MG63 (cell line): Measurements from ENCODE around the gene MAPK7. TPM values are rescaled to one million over a fixed set of nuclear protein-coding genes. Genes with fewer than 3 reads are reported as not detected.
A peak's percentile ranks its signal among the peaks of the same experiment; 100 is the strongest.

ENCODE experiments used
- DNase-seq: peaks from one replicate; pipeline ENCODE4 v3.0.0-alpha.2; 2020
- H3K27me3 ChIP-seq: fragments of 250-450 bp; sonication (Bioruptor Pico); 2 replicates; pipeline ENCODE4 v1.5.1; 2020; ENCODE audit warnings: mild to moderate bottlenecking, moderate library complexity
- H3K36me3 ChIP-seq: fragments of 250-450 bp; sonication (Bioruptor Pico); 2 replicates; pipeline ENCODE4 v1.5.1; 2020; ENCODE audit warnings: mild to moderate bottlenecking, moderate library complexity
- H3K4me3 ChIP-seq: fragments of 250-450 bp; sonication (Bioruptor Pico); 2 replicates; pipeline ENCODE4 v1.5.1; 2020; ENCODE audit warnings: mild to moderate bottlenecking, moderate library complexity
- H3K9me3 ChIP-seq: fragments of 250-450 bp; sonication (Bioruptor Pico); 2 replicates; pipeline ENCODE4 v1.5.1; 2020; ENCODE audit warnings: mild to moderate bottlenecking, moderate library complexity
- total RNA-seq: library from RNA; depleted of rRNA; stranded (reverse); fragments of >200 nt; shearing (Covaris generic); gene quantifications from 2 replicates; pipeline ENCODE4 v1.2.3, GENCODE V29; 2014; ENCODE audit warnings: low replicate concordance; rRNA removed

The MAPK7 gene
- 2.8 and 10.1 TPM in 2 replicates for total RNA-seq

DNA sequence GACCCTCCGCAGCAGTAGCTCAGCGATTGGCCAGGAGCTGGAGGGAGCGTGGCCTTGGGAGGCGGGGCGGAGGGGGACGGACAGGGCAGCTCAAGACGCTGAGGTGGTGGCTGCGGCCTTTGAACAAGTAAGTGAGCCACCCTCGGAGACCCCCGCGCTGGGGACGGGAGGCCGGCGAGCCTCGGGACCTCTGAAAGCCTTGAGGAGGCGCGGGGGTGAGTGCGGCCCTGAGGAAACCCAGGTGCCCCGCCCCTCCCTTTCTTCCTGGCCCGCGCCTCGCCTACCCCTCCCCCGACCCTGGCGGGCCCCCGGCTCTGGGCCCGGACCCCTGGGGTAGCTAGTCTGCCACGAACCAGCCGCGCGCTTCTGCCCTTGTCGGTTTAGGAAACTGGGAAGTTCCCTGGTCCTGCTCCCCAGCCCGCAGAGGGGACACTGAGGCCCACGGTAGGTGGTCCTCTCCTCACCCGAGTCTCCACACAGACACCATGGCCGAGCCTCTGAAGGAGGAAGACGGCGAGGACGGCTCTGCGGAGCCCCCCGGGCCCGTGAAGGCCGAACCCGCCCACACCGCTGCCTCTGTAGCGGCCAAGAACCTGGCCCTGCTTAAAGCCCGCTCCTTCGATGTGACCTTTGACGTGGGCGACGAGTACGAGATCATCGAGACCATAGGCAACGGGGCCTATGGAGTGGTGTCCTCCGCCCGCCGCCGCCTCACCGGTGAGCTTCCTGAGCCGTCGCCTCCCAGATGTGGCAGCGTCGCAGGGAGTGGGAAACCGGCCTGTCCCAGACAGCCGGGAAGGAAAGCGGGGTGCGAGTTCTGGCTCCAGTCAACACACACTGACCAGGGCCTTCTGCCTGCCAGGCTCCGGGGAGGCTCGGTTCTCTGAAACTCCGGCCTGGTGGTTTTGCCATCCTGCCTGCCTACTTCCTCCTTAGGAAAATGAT is at the start of gene MAPK7:
Gene MAPK7 (plus strand): TSS at position 83 of the 945 bp plus-strand sequence. CDS start 403 bp downstream, at position 486.
- H3K9me3 ChIP-seq = no peaks in the 10 kb centered on the region
- H3K36me3 ChIP-seq = peaks cover 20% of the 10 kb centered on the region
- no peak for DNase-seq
- H3K27me3 ChIP-seq = no peaks in the 10 kb centered on the region
- peak within 1 kb of the TSS; percentile 64 for H3K4me3 ChIP-seq

GRCh38 chr17:19329136-19329535 is 49.2 kb upstream of the MAPK7 start:
- no peak overlapping the region for H3K4me3 ChIP-seq
- DNase-seq = no peak

DNA sequence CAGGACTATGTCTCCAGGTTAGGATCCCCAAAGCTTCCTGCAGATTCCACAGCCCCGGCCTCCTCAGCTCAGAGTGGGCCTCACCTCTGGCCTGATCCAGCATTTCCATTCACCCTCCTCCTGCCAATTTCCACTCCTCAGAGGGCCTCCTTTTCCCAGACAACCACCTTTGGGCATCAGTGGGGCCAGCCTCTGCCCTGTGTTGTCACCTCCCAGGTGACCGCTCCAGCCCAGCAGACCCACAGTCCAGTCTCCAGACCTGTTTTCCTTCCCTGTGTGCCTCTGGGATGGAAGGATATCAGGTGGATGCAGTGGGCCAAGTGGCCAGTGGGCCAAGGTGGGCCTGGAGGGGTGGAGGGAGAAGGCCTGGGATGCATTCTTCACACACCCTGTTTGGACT is 48.5 kb upstream of the MAPK7 start:
- no peaks in the 10 kb centered on the region; the same call in 1 of the 2 replicates for H3K9me3 ChIP-seq
- H3K4me3 ChIP-seq = no peak overlapping the region
- DNase-seq = no peak
- H3K36me3 ChIP-seq = peaks cover 7% of the 10 kb centered on the region; the same call in 1 of the 2 replicates
- no peaks in the 10 kb centered on the region for H3K27me3 ChIP-seq

More at GRCh38 chr17:19329136-19329535, 49.2 kb upstream of the MAPK7 start:
- Histone ChIP-seq H3K27me3 (no peaks in the 10 kb centered on the region), H3K9me3 (no peaks in the 10 kb centered on the region; the same call in 1 of the 2 replicates), H3K36me3 (peaks cover 11% of the 10 kb centered on the region)

DNA sequence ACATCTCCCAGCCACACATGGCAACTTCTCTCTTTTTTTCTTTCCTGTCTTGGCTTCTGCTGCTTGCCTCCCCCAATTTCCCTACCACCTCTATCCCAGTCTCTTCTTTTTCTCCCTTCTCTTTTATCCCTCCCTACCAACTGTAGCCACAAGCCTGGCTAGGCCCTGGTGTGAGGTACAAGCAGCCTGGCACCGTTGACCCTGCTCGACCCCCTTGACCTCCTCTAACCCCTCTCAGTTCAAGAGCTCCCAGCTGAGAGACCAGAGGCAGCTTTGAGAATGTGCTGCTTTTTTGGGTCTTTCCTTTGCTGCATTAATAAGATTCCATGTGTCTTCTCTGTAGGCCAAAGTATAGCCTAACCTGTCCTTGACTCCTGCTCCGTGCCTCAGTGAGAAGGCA is 48.0 kb upstream of the MAPK7 start:
- DNase-seq = no peak
- H3K4me3 ChIP-seq = no peak overlapping the region
- peaks cover 2% of the 10 kb centered on the region; the same call in 1 of the 2 replicates for H3K36me3 ChIP-seq
- no peaks in the 10 kb centered on the region for H3K27me3 ChIP-seq
- no peaks in the 10 kb centered on the region; the same call in 1 of the 2 replicates for H3K9me3 ChIP-seq

- Histone ChIP-seq H3K36me3 (no peaks in the 10 kb centered on the region; the same call in 1 of the 2 replicates), H3K27me3 (no peaks in the 10 kb centered on the region), H3K4me3 (no peak overlapping the region), H3K9me3 (no peaks in the 10 kb centered on the region)
- DNase-seq = no peak
Measured at GRCh38 chr17:19331134-19331533, 47.2 kb upstream of the MAPK7 start.

GRCh38 chr17:19331543-19332245 is 46.6 kb upstream of the MAPK7 start:
- Histone ChIP-seq H3K27me3 (no peaks in the 10 kb centered on the region), H3K9me3 (no peaks in the 10 kb centered on the region), H3K4me3 (no peak overlapping the region), H3K36me3 (no peaks in the 10 kb centered on the region; the same call in 1 of the 2 replicates)
- DNase-seq = no peak

DNA sequence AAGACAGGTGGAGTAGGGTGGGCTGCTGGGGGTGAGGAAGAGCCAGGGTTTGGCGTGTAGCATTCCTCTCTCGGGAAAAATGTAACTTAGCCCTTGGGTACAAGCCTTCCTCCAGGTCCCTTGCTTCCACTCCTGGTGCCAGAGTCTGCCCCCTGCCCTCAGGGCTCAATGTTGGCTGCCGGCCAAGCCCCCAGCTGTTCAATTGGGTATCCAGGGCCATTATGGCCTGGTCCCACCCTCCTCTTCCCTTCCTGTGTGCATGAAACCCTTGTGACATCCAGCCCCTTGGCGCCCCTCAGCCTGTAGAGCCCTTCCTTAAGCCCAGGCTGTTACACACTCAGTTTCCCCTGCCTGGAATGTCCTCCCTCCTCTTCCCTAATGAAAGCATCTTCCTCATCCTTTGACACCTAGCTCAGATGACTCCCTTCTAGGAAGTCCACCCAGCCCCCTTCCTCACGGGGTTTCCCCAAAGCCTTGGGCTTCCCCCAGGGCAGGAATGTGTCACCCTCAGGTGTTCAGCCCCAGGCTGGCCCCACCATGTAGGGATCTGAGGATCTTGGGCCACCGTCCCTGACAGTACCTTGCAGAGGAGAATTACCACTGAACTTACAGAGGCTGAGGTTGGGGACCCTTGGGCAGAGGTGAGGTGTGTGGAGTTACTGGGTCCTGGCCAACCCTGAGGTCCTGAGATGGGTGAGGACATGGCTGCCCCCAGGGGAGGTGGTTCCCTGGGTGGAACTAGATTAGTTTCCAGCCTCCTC is 45.7 kb upstream of the MAPK7 start:
- DNase-seq = no peak

GRCh38 chr17:19333132-19333440 is 45.2 kb upstream of the MAPK7 start:
- H3K9me3 ChIP-seq = no peaks in the 10 kb centered on the region
- no peak overlapping the region for H3K4me3 ChIP-seq
- H3K27me3 ChIP-seq = no peaks in the 10 kb centered on the region
- no peaks in the 10 kb centered on the region; the same call in 1 of the 2 replicates for H3K36me3 ChIP-seq
- no peak for DNase-seq

More for the DNA sequence above, 45.7 kb upstream of the MAPK7 start:
- H3K9me3 ChIP-seq = no peaks in the 10 kb centered on the region
- no peaks in the 10 kb centered on the region for H3K27me3 ChIP-seq
- no peaks in the 10 kb centered on the region; the same call in 1 of the 2 replicates for H3K36me3 ChIP-seq
- H3K4me3 ChIP-seq = no peak overlapping the region

DNA sequence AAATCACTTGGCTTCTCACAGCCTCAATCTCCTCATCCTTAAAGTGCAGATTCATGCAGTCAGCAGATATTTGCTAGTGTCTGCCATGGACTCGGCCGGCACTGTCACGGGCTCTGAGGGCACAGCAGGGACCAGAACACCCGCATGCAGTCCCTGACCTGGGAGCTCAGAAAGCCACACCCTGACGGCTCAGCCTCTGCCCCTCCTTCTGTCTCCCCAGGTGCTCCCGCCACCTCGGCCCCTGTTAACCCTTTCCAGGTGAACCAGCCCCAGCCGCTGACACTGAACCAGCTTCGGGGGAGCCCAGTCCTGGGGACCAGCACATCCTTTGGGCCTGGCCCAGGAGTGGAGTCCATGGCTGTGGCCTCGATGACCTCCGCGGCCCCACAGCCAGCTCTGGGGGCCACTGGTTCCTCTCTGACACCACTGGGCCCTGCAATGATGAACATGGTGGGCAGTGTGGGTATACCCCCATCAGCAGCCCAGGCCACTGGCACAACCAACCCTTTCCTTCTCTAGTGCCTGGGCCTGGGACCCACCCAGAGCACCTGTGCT is 44.5 kb upstream of the MAPK7 start:
- H3K9me3 ChIP-seq = no peaks in the 10 kb centered on the region
- no peaks in the 10 kb centered on the region; the same call in 1 of the 2 replicates for H3K36me3 ChIP-seq
- no peak overlapping the region for H3K4me3 ChIP-seq
- DNase-seq = no peak
- H3K27me3 ChIP-seq = no peaks in the 10 kb centered on the region

DNA sequence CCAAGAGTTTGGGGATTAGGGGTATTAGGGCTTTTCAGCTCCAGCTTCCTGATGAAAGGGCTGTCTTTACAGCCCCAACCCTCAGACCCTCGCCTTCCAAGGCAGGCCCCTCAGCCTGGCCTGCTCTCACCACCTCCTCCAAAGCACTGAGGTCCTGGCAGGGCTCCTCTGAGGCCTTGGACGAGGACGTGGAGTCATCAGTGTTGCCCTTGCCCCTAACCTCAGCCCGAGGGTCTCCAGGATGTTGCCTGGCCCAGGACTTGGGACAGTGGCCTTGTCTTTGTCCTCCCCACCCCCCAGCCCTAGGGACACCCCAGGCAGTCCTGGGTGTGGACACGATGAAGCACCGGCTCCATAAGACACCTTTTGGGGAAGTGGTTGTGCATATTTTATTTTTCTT is 44.0 kb upstream of the MAPK7 start:
- H3K4me3 ChIP-seq = no peak overlapping the region
- H3K9me3 ChIP-seq = no peaks in the 10 kb centered on the region
- H3K27me3 ChIP-seq = no peaks in the 10 kb centered on the region
- H3K36me3 ChIP-seq = no peaks in the 10 kb centered on the region; the same call in 1 of the 2 replicates
- DNase-seq = no peak

DNA sequence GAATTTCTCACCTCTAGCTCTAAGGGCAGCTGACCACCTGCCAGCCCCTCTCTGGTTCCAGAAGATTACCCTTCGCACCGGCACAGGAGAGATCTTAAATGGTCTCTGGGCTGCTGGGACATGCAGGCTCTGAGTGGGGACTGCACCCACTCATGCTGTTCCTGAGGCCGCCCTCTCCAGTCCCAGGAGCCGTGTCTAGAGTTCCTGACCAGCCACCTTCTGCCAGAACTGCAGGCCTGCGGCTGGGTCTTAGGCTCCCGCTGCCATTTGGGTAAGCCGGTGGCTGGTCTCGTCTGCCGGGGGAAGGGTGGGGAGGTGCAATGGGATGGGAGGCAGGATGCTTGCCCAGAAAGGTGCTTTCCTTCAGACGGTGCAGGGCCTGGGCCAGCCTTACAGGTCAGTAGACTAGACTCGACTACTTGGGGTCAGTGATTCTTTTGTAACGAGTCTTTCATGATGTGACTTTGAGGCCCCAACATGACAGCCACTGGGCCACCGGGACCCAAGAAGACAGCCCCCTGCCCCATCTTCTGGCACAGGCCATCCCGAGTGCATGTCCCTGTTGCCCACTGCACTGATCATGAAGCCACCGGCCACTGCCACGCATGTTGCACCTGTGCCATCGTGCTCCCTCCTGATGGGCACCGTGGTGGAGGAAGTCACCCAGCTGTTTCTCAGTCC is 42.2 kb upstream of the MAPK7 start:
- no peaks in the 10 kb centered on the region for H3K27me3 ChIP-seq
- no peaks in the 10 kb centered on the region; the same call in 1 of the 2 replicates for H3K36me3 ChIP-seq
- DNase-seq = no peak
- no peaks in the 10 kb centered on the region for H3K9me3 ChIP-seq
- no peak overlapping the region for H3K4me3 ChIP-seq

DNA sequence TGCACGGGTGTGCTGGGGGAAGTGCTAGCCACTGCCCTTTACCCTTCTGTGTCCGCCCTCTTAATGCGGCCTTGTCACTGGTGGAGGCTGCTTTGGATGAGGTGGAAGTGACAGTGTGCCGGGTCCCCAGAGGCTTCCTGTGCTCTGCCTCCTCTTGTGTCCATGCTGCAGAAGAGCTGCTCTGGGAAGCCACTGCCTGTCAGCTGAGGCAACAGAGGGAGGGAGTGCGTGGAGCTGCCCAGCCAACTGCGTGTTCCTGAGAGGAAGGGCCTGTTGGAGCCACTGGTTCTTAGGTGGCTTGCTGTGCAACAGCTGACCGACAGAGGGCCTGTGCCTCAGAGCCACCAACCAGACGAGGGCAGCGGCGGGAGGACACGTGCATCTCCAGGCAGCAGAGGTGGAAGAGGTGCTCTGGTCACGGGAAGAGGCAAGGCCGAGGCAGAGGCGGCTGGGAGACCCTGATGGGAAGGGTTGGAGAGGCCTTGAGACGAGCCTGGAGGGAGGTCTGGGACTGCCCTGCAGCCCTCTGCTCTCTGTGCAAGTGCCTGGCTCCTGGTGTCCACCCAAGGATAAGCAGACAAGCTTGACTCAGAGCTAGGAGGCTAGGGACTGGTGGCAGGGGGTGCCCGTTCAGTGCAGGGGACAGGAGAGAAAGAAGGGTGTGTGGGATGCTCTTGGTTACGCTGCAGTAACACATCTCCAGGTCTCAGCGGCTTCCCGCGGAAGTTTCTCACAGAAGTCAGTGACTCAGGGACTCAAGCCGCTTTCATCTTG is 41.2 kb upstream of the MAPK7 start:
- Histone ChIP-seq H3K36me3 (no peaks in the 10 kb centered on the region; the same call in 1 of the 2 replicates), H3K27me3 (no peaks in the 10 kb centered on the region), H3K4me3 (no peak overlapping the region), H3K9me3 (no peaks in the 10 kb centered on the region)
- no peak for DNase-seq

DNA sequence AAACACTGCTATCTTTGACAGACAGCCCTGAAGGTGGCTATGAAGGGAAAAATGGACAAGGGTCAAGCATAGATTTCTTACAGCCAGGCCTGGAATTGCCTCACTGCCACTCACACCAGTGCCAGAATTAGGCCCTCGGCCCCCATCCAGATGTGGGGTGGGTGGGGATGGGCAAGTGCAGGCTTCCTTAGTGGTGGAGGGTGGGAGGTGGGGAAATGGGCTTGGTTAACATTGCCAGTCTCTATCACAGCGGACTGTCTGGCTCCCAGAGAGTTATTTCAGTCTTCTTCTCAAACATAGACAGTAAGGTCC is 40.6 kb upstream of the MAPK7 start:
- Histone ChIP-seq H3K9me3 (no peaks in the 10 kb centered on the region), H3K36me3 (no peaks in the 10 kb centered on the region; the same call in 1 of the 2 replicates), H3K4me3 (no peak overlapping the region), H3K27me3 (no peaks in the 10 kb centered on the region)
- no peak for DNase-seq

DNA sequence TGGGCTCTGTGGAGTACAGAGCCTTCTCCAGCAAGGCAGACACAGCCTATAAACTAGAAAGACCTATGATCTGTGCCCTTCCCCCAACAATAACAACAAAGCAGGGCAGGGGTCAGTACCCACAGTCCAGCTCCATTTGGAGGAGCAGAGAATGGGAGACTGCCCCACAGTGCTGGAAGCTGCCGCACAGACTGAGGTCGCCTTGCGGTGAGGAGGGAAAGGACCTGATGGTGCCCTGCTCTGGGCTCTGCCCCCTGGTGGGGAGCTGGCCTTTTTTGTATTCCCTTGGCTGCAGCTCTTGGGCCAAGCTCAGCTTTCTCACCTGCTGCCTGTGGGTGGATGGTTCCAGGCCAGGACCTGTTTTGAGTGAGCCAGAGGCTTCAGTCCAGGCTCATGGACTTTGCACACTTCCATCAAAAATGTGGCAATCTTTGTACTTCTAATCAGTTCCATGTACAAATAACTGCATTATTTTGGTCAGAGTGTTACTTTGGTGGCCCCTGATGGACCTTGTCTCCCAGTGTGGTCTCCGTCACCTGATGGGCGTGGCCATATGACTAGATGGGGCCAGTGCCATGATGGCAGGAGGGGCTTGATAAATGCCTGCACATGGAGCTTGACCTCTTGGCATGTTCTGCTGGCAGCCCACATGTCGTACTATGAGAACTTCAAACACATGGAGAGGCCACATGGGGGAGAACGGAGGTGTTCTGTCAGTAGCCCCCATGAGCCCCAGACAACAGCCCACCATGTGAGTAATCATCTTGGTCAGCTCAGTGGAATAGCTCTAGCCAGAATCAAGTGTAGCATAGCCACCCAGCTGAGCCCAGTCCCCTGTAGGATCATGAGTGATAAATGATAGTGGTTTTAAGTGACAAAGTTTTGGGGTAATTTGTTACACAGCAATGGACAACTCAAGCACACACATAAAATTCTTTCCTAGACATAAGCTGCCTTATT is 40.0 kb upstream of the MAPK7 start:
- H3K9me3 ChIP-seq = no peaks in the 10 kb centered on the region
- no peaks in the 10 kb centered on the region; the same call in 1 of the 2 replicates for H3K36me3 ChIP-seq
- DNase-seq = no peak
- H3K27me3 ChIP-seq = no peaks in the 10 kb centered on the region
- no peak overlapping the region for H3K4me3 ChIP-seq
